IMR-90 (cell line): ENCODE results near the gene PCBD1. TPM values are rescaled to one million over a fixed set of nuclear protein-coding genes. Genes with fewer than 3 reads are reported as not detected.

Experiments
- ATAC-seq: fragments of 200-7000 bp; cut with Tn5 transposase; 2 replicates; pipeline ENCODE4 v1.9.1; 2020; ENCODE audit warnings: low read depth, mild to moderate bottlenecking, moderate library complexity
- BruUV-seq: library from RNA; stranded (reverse); fragments of 400-500 nt; replicated peaks from 2 replicates; lab custom pipeline; 2021; lab: Mats Ljungman, UMichigan
- CTCF ChIA-PET: fragments of 300-600 bp; formaldehyde crosslinking; extraction: SDS; loops from one replicate; lab custom pipeline; 2021; ENCODE audit warnings: antibody characterized with exemption; lab: Yijun Ruan, JAX
- POLR2A ChIA-PET: fragments of 300-600 bp; sonication (Branson Sonifier 250); formaldehyde crosslinking; loops from one replicate; lab custom pipeline; 2022; ENCODE audit warnings: antibody characterized with exemption; ENCODE audit not compliant: unreplicated experiment; lab: Charles Lee
- DNase-seq: peaks from one replicate; pipeline ENCODE4 v3.0.0; 2013
- H2AFZ ChIP-seq: replicated peaks from 2 replicates; pipeline ENCODE3; 2013; ENCODE audit warnings: low read length, mild to moderate bottlenecking; ENCODE audit not compliant: poor library complexity
- H2AK5ac ChIP-seq: 2 replicates; pipeline ENCODE4 v1.6.1; 2013; ENCODE audit warnings: low read depth, low read length, inconsistent platforms
- H2AK9ac ChIP-seq: replicated peaks from 2 replicates; pipeline ENCODE3; 2013; ENCODE audit warnings: mild to moderate bottlenecking, low read depth, low read length, moderate library complexity; ENCODE audit not compliant: poor library complexity
- H2BK120ac ChIP-seq: 2 replicates; pipeline ENCODE4 v1.6.1; 2013; ENCODE audit warnings: low read depth, low read length, inconsistent platforms
- H2BK15ac ChIP-seq: 3 replicates; pipeline ENCODE4 v1.6.1; 2013; ENCODE audit warnings: low read depth, low read length, inconsistent platforms
- H2BK20ac ChIP-seq: 2 replicates; pipeline ENCODE4 v1.6.1; 2013; ENCODE audit warnings: low read depth, mild to moderate bottlenecking, inconsistent platforms, low read length, moderate library complexity
- H2BK5ac ChIP-seq: 2 replicates; pipeline ENCODE4 v1.6.1; 2013; ENCODE audit warnings: mild to moderate bottlenecking, low read depth, low read length, inconsistent platforms; ENCODE audit not compliant: poor library complexity, severe bottlenecking
- H3K14ac ChIP-seq: replicated peaks from 2 replicates; pipeline ENCODE4 v1.6.1; 2013; ENCODE audit warnings: low read depth, low read length, inconsistent platforms
- H3K18ac ChIP-seq: 2 replicates; pipeline ENCODE4 v1.6.1; 2013; ENCODE audit warnings: low read depth, low read length, control low read depth
- H3K23ac ChIP-seq: 2 replicates; pipeline ENCODE4 v1.6.1; 2013; ENCODE audit warnings: low read depth, low read length, inconsistent platforms
- H3K27ac ChIP-seq: 2 replicates; pipeline ENCODE4 v1.5.1; 2013; ENCODE audit warnings: mild to moderate bottlenecking, control low read depth, low read length; ENCODE audit not compliant: insufficient read depth
- H3K27me3 ChIP-seq: 2 replicates; pipeline ENCODE4 v1.6.1; 2013; ENCODE audit warnings: low read length; ENCODE audit not compliant: control insufficient read depth, insufficient read depth
- H3K36me3 ChIP-seq: 2 replicates; pipeline ENCODE4 v1.6.1; 2013; ENCODE audit warnings: low read length, mixed read lengths; ENCODE audit not compliant: control insufficient read depth, insufficient read depth
- H3K4ac ChIP-seq: 2 replicates; pipeline ENCODE4 v1.6.1; 2013; ENCODE audit warnings: low read depth, low read length, inconsistent platforms
- H3K4me1 ChIP-seq: 2 replicates; pipeline ENCODE4 v1.6.1; 2013; ENCODE audit warnings: low read length, mixed read lengths; ENCODE audit not compliant: control insufficient read depth, insufficient read depth
- H3K4me2 ChIP-seq: 2 replicates; pipeline ENCODE4 v1.6.1; 2013; ENCODE audit warnings: low read depth, mild to moderate bottlenecking, control low read depth, low read length, moderate library complexity
- H3K4me3 ChIP-seq: 2 replicates; pipeline ENCODE4 v1.5.1; 2013; ENCODE audit warnings: low read depth, mild to moderate bottlenecking, control low read depth, low read length, moderate library complexity; ENCODE audit not compliant: insufficient read depth
- H3K56ac ChIP-seq: 2 replicates; pipeline ENCODE4 v1.6.1; 2013; ENCODE audit warnings: low read length, inconsistent platforms; ENCODE audit not compliant: insufficient read depth; ENCODE audit errors: extremely low read depth
- H3K79me1 ChIP-seq, 2 experiments: 2 replicates each; pipeline ENCODE4 v1.6.1; 2013; ENCODE audit warnings: low read length in 2 of 2, inconsistent platforms in 1 of 2, low read depth in 1 of 2
- H3K9ac ChIP-seq: 2 replicates; pipeline ENCODE4 v1.6.1; 2013; ENCODE audit warnings: low read depth, low read length, control low read depth
- H3K9me1 ChIP-seq: 2 replicates; pipeline ENCODE4 v1.6.1; 2013; ENCODE audit warnings: low read length, inconsistent platforms; ENCODE audit not compliant: insufficient read depth
- H3K9me3 ChIP-seq: 2 replicates; pipeline ENCODE4 v1.6.1; 2013; ENCODE audit warnings: low read length; ENCODE audit not compliant: control insufficient read depth, insufficient read depth
- H4K20me1 ChIP-seq: 2 replicates; pipeline ENCODE4 v1.6.1; 2013; ENCODE audit warnings: low read length, inconsistent platforms; ENCODE audit not compliant: insufficient read depth
- H4K5ac ChIP-seq: 2 replicates; pipeline ENCODE4 v1.6.1; 2013; ENCODE audit warnings: mild to moderate bottlenecking, low read depth, low read length, control low read depth
- H4K8ac ChIP-seq, 2 experiments: 2 replicates each; pipeline ENCODE4 v1.6.1; 2013; ENCODE audit warnings: low read depth in 2 of 2, low read length in 2 of 2, control low read depth in 1 of 2, inconsistent platforms in 1 of 2
- H4K91ac ChIP-seq: 2 replicates; pipeline ENCODE4 v1.6.1; 2013; ENCODE audit warnings: low read depth, low read length, inconsistent platforms; ENCODE audit not compliant: insufficient read depth
- CEBPB ChIP-seq: IDR thresholded peaks from 2 replicates; pipeline ENCODE4 v1.6.1; 2012; ENCODE audit warnings: low read depth, low read length, improper control_type of control experiment
- CHD1 ChIP-seq: IDR thresholded peaks from 2 replicates; pipeline ENCODE4 v1.6.1; 2012; ENCODE audit warnings: low read depth, low read length, improper control_type of control experiment
- CTCF ChIP-seq: conservative IDR thresholded peaks from 2 replicates; pipeline ENCODE4 v1.5.1; 2012; ENCODE audit warnings: mild to moderate bottlenecking, low read depth, low read length, improper control_type of control experiment
- FOS ChIP-seq: fragments of 150-350 bp; IDR thresholded peaks from 2 replicates; pipeline ENCODE4 v1.6.1; 2016; ENCODE audit warnings: low read depth, low read length
- MAFK ChIP-seq: IDR thresholded peaks from 2 replicates; pipeline ENCODE4 v1.6.1; 2012; ENCODE audit warnings: low read depth, low read length, improper control_type of control experiment
- MAZ ChIP-seq: IDR thresholded peaks from 2 replicates; pipeline ENCODE4 v1.6.1; 2012; ENCODE audit warnings: low read depth, mild to moderate bottlenecking, low read length, improper control_type of control experiment, moderate library complexity, borderline replicate concordance
- POLR2A ChIP-seq: IDR thresholded peaks from 2 replicates; pipeline ENCODE4 v1.6.1; 2012; ENCODE audit warnings: mild to moderate bottlenecking, low read depth, low read length
- RCOR1 ChIP-seq: IDR thresholded peaks from 2 replicates; pipeline ENCODE4 v1.6.1; 2012; ENCODE audit warnings: mild to moderate bottlenecking, low read length, improper control_type of control experiment; ENCODE audit not compliant: insufficient replicate concordance
- SMC3 ChIP-seq: fragments of 150-350 bp; IDR thresholded peaks from 2 replicates; pipeline ENCODE4 v1.6.1; 2016; ENCODE audit warnings: low read depth, mild to moderate bottlenecking, antibody characterized with exemption, low read length, moderate library complexity
- WGBS, 2 experiments: methylation state at CpG; one replicate each; pipeline versions ENCODE4 v1.1.5 to v1.1.7; 2013; ENCODE audit warnings: missing lambda C conversion rate in 2 of 2; ENCODE audit not compliant: insufficient read length in 1 of 2; ENCODE audit errors: extremely low coverage in 2 of 2; 5-methylcytosine and 5-hydroxymethylcytosine counted together
- dilution Hi-C: fragments of 300-500 bp; cut with HindIII; formaldehyde crosslinking; loops from one replicate; pipeline ENCODE4 v1.14.3; 2018; ENCODE audit warnings: low sequenced_read_pairs; ENCODE audit not compliant: unreplicated experiment
- in situ Hi-C: fragments of 300-500 bp; cut with MboI; formaldehyde crosslinking; loops from 3 replicates; pipeline ENCODE4 v1.14.3; 2019; ENCODE audit warnings: low sequenced_read_pairs, inconsistent platforms, mixed read lengths
- intact Hi-C: fragments of 100-400 bp; cut with micrococcal nuclease; formaldehyde crosslinking; loops from 2 replicates; pipeline ENCODE4 v1.10.0; 2022
- polyA plus RNA-seq, 3 experiments: library from polyadenylated mRNA; depleted of rRNA; stranded (reverse); fragments of >200 nt; gene quantifications; 2 replicates each; pipeline ENCODE4 v1.2.3, GENCODE V29; 2012; ENCODE audit warnings: low replicate concordance in 1 of 3
- total RNA-seq: library from RNA; depleted of rRNA; stranded (reverse); fragments of >200 nt; gene quantifications from 2 replicates; pipeline ENCODE4 v1.2.3, GENCODE V29; 2012
- TF ChIP-seq, protein P1 (sequence below): fragments of 150-350 bp; IDR thresholded peaks from 2 replicates; pipeline ENCODE4 v1.6.1; 2016; ENCODE audit warnings: low read depth, mild to moderate bottlenecking, low read length, moderate library complexity, borderline replicate concordance
- TF ChIP-seq, protein P2 (sequence below): fragments of 150-350 bp; IDR thresholded peaks from 2 replicates; pipeline ENCODE4 v1.6.1; 2017; ENCODE audit warnings: mild to moderate bottlenecking, antibody characterized with exemption, low read length, low read depth

PCBD1 gene
- total and polyA plus RNA-seq, 2 of the 4 experiments (the other 2 are of a cell fraction), result 15.8 to 31.6 TPM

GRCh38 chr10:70917635-70918034, 29.3 kb upstream of the PCBD1 start:
- dilution Hi-C loops, result no loop called here
- Histone ChIP-seq H3K4me1 (no peaks in the 10 kb centered on the region), H4K91ac (no peak overlapping the region), H3K27ac (no peak overlapping the region), H2BK5ac (no peak overlapping the region), H3K4me2 (no peak overlapping the region), H3K23ac (no peak overlapping the region), H4K8ac (no peak overlapping the region), H3K18ac (no peak overlapping the region), H3K9me1 (no peaks in the 10 kb centered on the region), H3K79me1 (no peaks in the 10 kb centered on the region), H3K9ac (no peak overlapping the region), H2BK20ac (no peak overlapping the region), H3K4me3 (no peak overlapping the region), H2AK5ac (no peak overlapping the region), H2AFZ (no peak overlapping the region), H2BK15ac (no peak overlapping the region), H2AK9ac (no peak overlapping the region), H3K27me3 (peaks cover 71% of the 10 kb centered on the region), H4K20me1 (no peaks in the 10 kb centered on the region), H3K36me3 (no peaks in the 10 kb centered on the region), H2BK120ac (no peak overlapping the region), H3K9me3 (no peaks in the 10 kb centered on the region), H4K5ac (no peak overlapping the region), H3K14ac (no peak overlapping the region), H3K4ac (no peak overlapping the region), H3K56ac (no peak overlapping the region)
- 67% methylated on average over 1 of the region's 10 CpGs; no CpG with 5 or more reads in 1 of the 2 experiments for WGBS, 2 experiments
- in situ Hi-C loops, result no loop called here
- BruUV-seq, result no TSS peak
- POLR2A ChIA-PET, result no interaction called here
- TF ChIP-seq, protein P1, sequence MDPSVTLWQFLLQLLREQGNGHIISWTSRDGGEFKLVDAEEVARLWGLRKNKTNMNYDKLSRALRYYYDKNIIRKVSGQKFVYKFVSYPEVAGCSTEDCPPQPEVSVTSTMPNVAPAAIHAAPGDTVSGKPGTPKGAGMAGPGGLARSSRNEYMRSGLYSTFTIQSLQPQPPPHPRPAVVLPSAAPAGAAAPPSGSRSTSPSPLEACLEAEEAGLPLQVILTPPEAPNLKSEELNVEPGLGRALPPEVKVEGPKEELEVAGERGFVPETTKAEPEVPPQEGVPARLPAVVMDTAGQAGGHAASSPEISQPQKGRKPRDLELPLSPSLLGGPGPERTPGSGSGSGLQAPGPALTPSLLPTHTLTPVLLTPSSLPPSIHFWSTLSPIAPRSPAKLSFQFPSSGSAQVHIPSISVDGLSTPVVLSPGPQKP, result no peak
- TF ChIP-seq FOS (no peak), MAFK (no peak), RCOR1 (no peak), POLR2A (no peak), CEBPB (no peak), CTCF (no peak), CHD1 (no peak), MAZ (no peak), SMC3 (no peak)
- TF ChIP-seq, protein P2, sequence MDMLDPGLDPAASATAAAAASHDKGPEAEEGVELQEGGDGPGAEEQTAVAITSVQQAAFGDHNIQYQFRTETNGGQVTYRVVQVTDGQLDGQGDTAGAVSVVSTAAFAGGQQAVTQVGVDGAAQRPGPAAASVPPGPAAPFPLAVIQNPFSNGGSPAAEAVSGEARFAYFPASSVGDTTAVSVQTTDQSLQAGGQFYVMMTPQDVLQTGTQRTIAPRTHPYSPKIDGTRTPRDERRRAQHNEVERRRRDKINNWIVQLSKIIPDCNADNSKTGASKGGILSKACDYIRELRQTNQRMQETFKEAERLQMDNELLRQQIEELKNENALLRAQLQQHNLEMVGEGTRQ, result no peak
- DNase-seq (no peak), ATAC-seq (no peak)
- CTCF ChIA-PET, result no interaction called here
- intact Hi-C loops, result no loop called here
